ENCODE measurements around the gene GARIN5B. TPM values are rescaled to one million over a fixed set of nuclear protein-coding genes. Genes with fewer than 3 reads are reported as not detected.
A peak's percentile ranks its signal among the peaks of the same experiment; 100 is the strongest.
"Not testable (repeated sequence)": the region's sequence is repeated elsewhere in the genome, so short reads cannot be mapped to it uniquely, and the experiment has no call there.

GARIN5B gene
- total RNA-seq, 1 experiment from 2014 or later: not detected

- no TSS peak for BruUV-seq (replicated peaks)
- Histone ChIP-seq H3F3A (ENCODE audit: low read length, unreplicated experiment) (no peaks in the 10 kb centered on the region), H3K27ac (ENCODE audit: low read length) (no peak overlapping the region), H3K9ac (ENCODE audit: low read length) (no peak overlapping the region), H3K36me3 (ENCODE audit: low read depth, low read length) (no peaks in the 10 kb centered on the region), H4K20me1 (ENCODE audit: low read length) (no peaks in the 10 kb centered on the region), H3K4me2 (ENCODE audit: low read length) (no peak overlapping the region), H3K4me3 (ENCODE audit: low read length) (no peak overlapping the region), H2AFZ (ENCODE audit: low read length) (no peak overlapping the region; the same call in 1 of the 2 replicates), H3K4me1 (ENCODE audit: insufficient read depth, low read length) (peaks cover 19% of the 10 kb centered on the region), H3K9me3 (ENCODE audit: low read length) (no peaks in the 10 kb centered on the region), H3K79me2 (ENCODE audit: low read length) (peaks cover 11% of the 10 kb centered on the region), H3K27me3 (ENCODE audit: low read length) (no peaks in the 10 kb centered on the region), H3K9me2 (replicated peaks; ENCODE audit: low read length) (no peaks in the 10 kb centered on the region)
- intact Hi-C loops (cut with micrococcal nuclease): loop anchor here (5.0 kb wide), 1 partner anchor 124 kb away; no protein-coding TSS in a partner anchor
- TF ChIP-seq EZH2phosphoT487 (IDR thresholded peaks at IDR 0.05; ENCODE audit: borderline replicate concordance, low read length) (no peak), CTCF (conservative IDR thresholded peaks at IDR 0.05; ENCODE audit: low read depth, low read length) (no peak), EZH2 (IDR thresholded peaks at IDR 0.05; ENCODE audit: low read length, unreplicated experiment) (no peak)
- POLR2A ChIA-PET (ENCODE audit: unreplicated experiment): no interaction called here
- no peak for ATAC-seq
- peak; percentile 43 for DNase-seq
- CTCF ChIA-PET: no interaction called here
These were observed 27.0 kb downstream of the GARIN5B start for GRCh38 chr19:55336101-55336500.

- H3K9me2 ChIP-seq (replicated peaks; ENCODE audit: low read length): no peaks in the 10 kb centered on the region
- ATAC-seq: no peak
- DNase-seq: no peak
- TF ChIP-seq EZH2phosphoT487 (IDR thresholded peaks at IDR 0.05; ENCODE audit: borderline replicate concordance, low read length) (no peak), CTCF (conservative IDR thresholded peaks at IDR 0.05; ENCODE audit: low read depth, low read length) (no peak), EZH2 (IDR thresholded peaks at IDR 0.05; ENCODE audit: low read length, unreplicated experiment) (no peak)
- H3K79me2 ChIP-seq (ENCODE audit: low read length): no peaks in the 10 kb centered on the region
- H3K9ac ChIP-seq (ENCODE audit: low read length): no peak overlapping the region
- intact Hi-C loops (cut with micrococcal nuclease): no loop called here
- H3F3A ChIP-seq (ENCODE audit: low read length, unreplicated experiment): no peaks in the 10 kb centered on the region
- H3K4me1 ChIP-seq (ENCODE audit: insufficient read depth, low read length): peaks cover 8% of the 10 kb centered on the region
- H3K4me3 ChIP-seq (ENCODE audit: low read length): no peak overlapping the region
- no peaks in the 10 kb centered on the region for H4K20me1 ChIP-seq (ENCODE audit: low read length)
- H3K4me2 ChIP-seq (ENCODE audit: low read length): no peak overlapping the region
- ChIA-PET CTCF (no interaction called here), POLR2A (ENCODE audit: unreplicated experiment) (no interaction called here)
- H2AFZ ChIP-seq (ENCODE audit: low read length): no peak overlapping the region
- no peaks in the 10 kb centered on the region for H3K36me3 ChIP-seq (ENCODE audit: low read depth, low read length)
- BruUV-seq (replicated peaks): no TSS peak
- H3K27me3 ChIP-seq (ENCODE audit: low read length): no peaks in the 10 kb centered on the region
- no peaks in the 10 kb centered on the region for H3K9me3 ChIP-seq (ENCODE audit: low read length)
- no peak overlapping the region for H3K27ac ChIP-seq (ENCODE audit: low read length)
These were observed 29.2 kb downstream of the GARIN5B start for GRCh38 chr19:55333870-55334269.

- H2AFZ ChIP-seq (ENCODE audit: low read length); H3K27me3 ChIP-seq (ENCODE audit: low read length); H4K20me1 ChIP-seq (ENCODE audit: low read length); CTCF ChIA-PET; H3K4me2 ChIP-seq (ENCODE audit: low read length); H3K4me3 ChIP-seq (ENCODE audit: low read length); H3K9me3 ChIP-seq (ENCODE audit: low read length); H3K27ac ChIP-seq (ENCODE audit: low read length); intact Hi-C loops (cut with micrococcal nuclease); H3K36me3 ChIP-seq (ENCODE audit: low read depth, low read length); H3F3A ChIP-seq (ENCODE audit: low read length, unreplicated experiment); BruUV-seq (replicated peaks); H3K4me1 ChIP-seq (ENCODE audit: insufficient read depth, low read length); POLR2A ChIA-PET (ENCODE audit: unreplicated experiment); ATAC-seq; H3K9me2 ChIP-seq (replicated peaks; ENCODE audit: low read length); H3K79me2 ChIP-seq (ENCODE audit: low read length); H3K9ac ChIP-seq (ENCODE audit: low read length): not testable (repeated sequence)
- DNase-seq: peak; percentile 60
These were observed 33.3 kb downstream of the GARIN5B start for GRCh38 chr19:55329791-55330190.

- H3K4me2 ChIP-seq (ENCODE audit: low read length); H3K27me3 ChIP-seq (ENCODE audit: low read length); H4K20me1 ChIP-seq (ENCODE audit: low read length); H3K36me3 ChIP-seq (ENCODE audit: low read depth, low read length); intact Hi-C loops (cut with micrococcal nuclease); H3K4me3 ChIP-seq (ENCODE audit: low read length); H3K9ac ChIP-seq (ENCODE audit: low read length); H3K9me2 ChIP-seq (replicated peaks; ENCODE audit: low read length); H3K27ac ChIP-seq (ENCODE audit: low read length); H3K4me1 ChIP-seq (ENCODE audit: insufficient read depth, low read length); BruUV-seq (replicated peaks); H2AFZ ChIP-seq (ENCODE audit: low read length); POLR2A ChIA-PET (ENCODE audit: unreplicated experiment); ATAC-seq; H3K9me3 ChIP-seq (ENCODE audit: low read length); H3K79me2 ChIP-seq (ENCODE audit: low read length); H3F3A ChIP-seq (ENCODE audit: low read length, unreplicated experiment): not testable (repeated sequence)
- peak; percentile 61 for DNase-seq
- CTCF ChIA-PET: interaction anchor here (0.7 kb wide), 1 partner anchor 162 kb away, joined by 3 read pairs; no protein-coding TSS in a partner anchor
These were observed 34.2 kb downstream of the GARIN5B start for GRCh38 chr19:55328774-55329318.

Data from PC-3 (cell line).